Astrocyte (in vitro differentiated cells and primary cell): ENCODE data around the gene EMC6. TPM values are rescaled to one million over a fixed set of nuclear protein-coding genes. Genes with fewer than 3 reads are reported as not detected.

ENCODE experiments used
- DNase-seq: peaks from one replicate; pipeline ENCODE4 v3.0.0-alpha.2; 2010; ENCODE audit warnings: low read depth
- FAIRE-seq: peaks from 2 replicates; lab custom pipeline; 2011; peaks lifted over from hg19 to GRCh38; lab: Jason Lieb, UNC
- H2AFZ ChIP-seq: 2 replicates; pipeline ENCODE4 v1.6.0; 2012; ENCODE audit warnings: low read depth, low read length, inconsistent platforms
- H3K27ac ChIP-seq: 2 replicates; pipeline ENCODE4 v1.5.1; 2011; ENCODE audit warnings: low read depth, low read length, inconsistent platforms
- H3K27me3 ChIP-seq: 2 replicates; pipeline ENCODE4 v1.6.0; 2011; ENCODE audit warnings: low read length, inconsistent platforms; ENCODE audit not compliant: insufficient read depth
- H3K36me3 ChIP-seq: 2 replicates; pipeline ENCODE4 v1.5.1; 2011; ENCODE audit warnings: low read length, inconsistent platforms; ENCODE audit not compliant: insufficient read depth
- H3K4me1 ChIP-seq: 2 replicates; pipeline ENCODE4 v1.5.1; 2011; ENCODE audit warnings: low read length, inconsistent platforms; ENCODE audit not compliant: insufficient read depth
- H3K4me2 ChIP-seq: 2 replicates; pipeline ENCODE4 v1.6.0; 2012; ENCODE audit warnings: low read length, inconsistent platforms
- H3K4me3 ChIP-seq: 2 replicates; pipeline ENCODE4 v1.5.1; 2011; ENCODE audit warnings: low read depth, mild to moderate bottlenecking, low read length, inconsistent platforms; ENCODE audit not compliant: insufficient read depth
- H3K79me2 ChIP-seq: 2 replicates; pipeline ENCODE4 v1.6.0; 2012; ENCODE audit warnings: mild to moderate bottlenecking, low read length, inconsistent platforms; ENCODE audit not compliant: insufficient read depth
- H3K9ac ChIP-seq: 2 replicates; pipeline ENCODE4 v1.6.0; 2012; ENCODE audit warnings: mild to moderate bottlenecking, low read length, inconsistent platforms
- H3K9me3 ChIP-seq: 2 replicates; pipeline ENCODE4 v1.5.1; 2012; ENCODE audit warnings: low read depth, mild to moderate bottlenecking, low read length, inconsistent platforms; ENCODE audit not compliant: insufficient read depth
- H4K20me1 ChIP-seq: 2 replicates; pipeline ENCODE4 v1.6.0; 2012; ENCODE audit warnings: low read length, inconsistent platforms; ENCODE audit not compliant: insufficient read depth
- H3K27ac Mint-ChIP-seq: one replicate; pipeline ENCODE4 v1.8.0; 2021; ENCODE audit warnings: mild to moderate bottlenecking, mixed read lengths; ENCODE audit not compliant: unreplicated experiment
- H3K27me3 Mint-ChIP-seq: one replicate; pipeline ENCODE4 v1.8.0; 2021; ENCODE audit warnings: low read depth, mixed read lengths; ENCODE audit not compliant: unreplicated experiment
- H3K36me3 Mint-ChIP-seq: one replicate; pipeline ENCODE4 v1.8.0; 2021; ENCODE audit warnings: low read depth, mixed read lengths; ENCODE audit not compliant: unreplicated experiment
- H3K4me1 Mint-ChIP-seq: one replicate; pipeline ENCODE4 v1.8.0; 2021; ENCODE audit warnings: low read depth, mixed read lengths; ENCODE audit not compliant: unreplicated experiment
- H3K4me3 Mint-ChIP-seq: one replicate; pipeline ENCODE4 v1.8.0; 2021; ENCODE audit warnings: mild to moderate bottlenecking, moderate library complexity, mixed read lengths; ENCODE audit not compliant: unreplicated experiment
- H3K9me3 Mint-ChIP-seq: one replicate; pipeline ENCODE4 v1.8.0; 2021; ENCODE audit warnings: mild to moderate bottlenecking, mixed read lengths; ENCODE audit not compliant: unreplicated experiment
- CTCF ChIP-seq: IDR thresholded peaks from 2 replicates; pipeline ENCODE4 v1.5.1; 2011; ENCODE audit warnings: low read depth, mild to moderate bottlenecking, inconsistent platforms, low read length, moderate library complexity; ENCODE audit not compliant: insufficient read depth
- EZH2 ChIP-seq: IDR thresholded peaks from 2 replicates; pipeline ENCODE4 v1.6.1; 2012; ENCODE audit warnings: mild to moderate bottlenecking, low read length, inconsistent platforms; ENCODE audit not compliant: insufficient read depth
- total RNA-seq: library from RNA; stranded (reverse); gene quantifications from 2 replicates; pipeline ENCODE4 v1.2.1, GENCODE V29; 2021

The EMC6 gene
- total RNA-seq, 1 donor from 2014 or later, result 52.2 TPM

- Histone ChIP-seq H3K79me2 (peaks cover 76% of the 10 kb centered on the region), H2AFZ (peak overlapping the region; percentile 54), H3K36me3 (peaks cover 17% of the 10 kb centered on the region), H3K4me2 (peak overlapping the region; percentile 100), H3K4me1 (peaks cover 18% of the 10 kb centered on the region), H3K9ac (peak overlapping the region; percentile 98), H3K4me3 (peak overlapping the region; percentile 95), H3K9me3 (no peaks in the 10 kb centered on the region), H3K27me3 (no peaks in the 10 kb centered on the region), H3K27ac (peak overlapping the region; percentile 98), H4K20me1 (peaks cover 73% of the 10 kb centered on the region)
- peaks cover 8% of the 10 kb centered on the region for H3K36me3 Mint-ChIP-seq
- no peaks in the 10 kb centered on the region for H3K27me3 Mint-ChIP-seq
- peak; percentile 43 for FAIRE-seq
- TF ChIP-seq EZH2 (no peak), CTCF (no peak)
- peak; percentile 81 for DNase-seq
- peaks cover 23% of the 10 kb centered on the region for H3K4me1 Mint-ChIP-seq
- no peaks in the 10 kb centered on the region for H3K9me3 Mint-ChIP-seq
- peak overlapping the region; percentile 93 for H3K4me3 Mint-ChIP-seq
- H3K27ac Mint-ChIP-seq, result peak overlapping the region; percentile 92
These were observed 990 bp upstream of the EMC6 start for GRCh38 chr17:3667366-3668278.

GRCh38 chr17:3669085-3669347 lies 404 bp downstream of the EMC6 start:
- no peak for DNase-seq
- Histone ChIP-seq H3K9ac (peak overlapping the region; percentile 98), H3K9me3 (no peaks in the 10 kb centered on the region), H3K4me1 (peaks cover 18% of the 10 kb centered on the region), H3K4me3 (peak overlapping the region; percentile 95), H3K4me2 (peak overlapping the region; percentile 92), H3K36me3 (peaks cover 9% of the 10 kb centered on the region), H3K79me2 (peaks cover 65% of the 10 kb centered on the region), H2AFZ (peak overlapping the region; percentile 79), H3K27ac (peak overlapping the region; percentile 86), H4K20me1 (peaks cover 59% of the 10 kb centered on the region), H3K27me3 (no peaks in the 10 kb centered on the region)
- H3K27ac Mint-ChIP-seq, result peak overlapping the region; percentile 97
- H3K36me3 Mint-ChIP-seq, result peaks cover 8% of the 10 kb centered on the region
- H3K4me3 Mint-ChIP-seq, result peak overlapping the region; percentile 99
- no peaks in the 10 kb centered on the region for H3K9me3 Mint-ChIP-seq
- no peaks in the 10 kb centered on the region for H3K27me3 Mint-ChIP-seq
- H3K4me1 Mint-ChIP-seq, result peaks cover 22% of the 10 kb centered on the region
- TF ChIP-seq EZH2, result no peak
- FAIRE-seq, result no peak

DNA sequence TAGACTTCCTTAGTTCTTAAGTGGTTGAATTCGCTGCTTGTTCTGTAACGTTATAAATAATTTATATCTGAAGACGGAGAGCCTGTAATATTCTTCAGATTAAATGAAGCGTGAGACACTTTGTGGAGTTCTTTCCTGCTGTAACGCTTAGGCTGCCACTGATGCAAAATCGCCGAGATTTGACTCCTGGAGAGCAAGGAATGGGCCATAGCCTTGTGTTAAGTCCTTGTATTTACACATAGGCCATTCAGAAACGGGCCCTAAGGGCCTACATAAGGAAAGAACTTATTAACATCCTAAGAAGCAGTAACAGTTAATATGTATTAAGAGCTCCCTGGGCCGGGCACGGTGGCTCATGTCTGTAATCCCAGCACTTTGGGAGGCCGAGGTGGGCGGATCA lies 936 bp downstream of the EMC6 start:
- peak overlapping the region; percentile 98 for H3K9ac ChIP-seq
- TF ChIP-seq EZH2, result no peak
- no peak for TF ChIP-seq CTCF
- peak overlapping the region; percentile 99 for H3K4me3 Mint-ChIP-seq
- H2AFZ ChIP-seq, result no peak overlapping the region
- H3K9me3 ChIP-seq, result no peaks in the 10 kb centered on the region
- H3K27me3 ChIP-seq, result no peaks in the 10 kb centered on the region
- peaks cover 18% of the 10 kb centered on the region for H3K4me1 Mint-ChIP-seq
- FAIRE-seq (no peak), DNase-seq (no peak)
- H3K4me1 ChIP-seq, result peaks cover 18% of the 10 kb centered on the region
- no peaks in the 10 kb centered on the region for H3K27me3 Mint-ChIP-seq
- H3K27ac ChIP-seq, result no peak overlapping the region
- peak overlapping the region; percentile 92 for H3K4me2 ChIP-seq
- H3K27ac Mint-ChIP-seq, result peak overlapping the region; percentile 97
- H3K36me3 Mint-ChIP-seq, result peaks cover 8% of the 10 kb centered on the region
- peak overlapping the region; percentile 95 for H3K4me3 ChIP-seq
- H3K79me2 ChIP-seq, result peaks cover 60% of the 10 kb centered on the region
- H4K20me1 ChIP-seq, result peaks cover 54% of the 10 kb centered on the region
- no peaks in the 10 kb centered on the region for H3K9me3 Mint-ChIP-seq
- H3K36me3 ChIP-seq, result peaks cover 6% of the 10 kb centered on the region
